Measurements from ENCODE around the gene IL2.

DNA sequence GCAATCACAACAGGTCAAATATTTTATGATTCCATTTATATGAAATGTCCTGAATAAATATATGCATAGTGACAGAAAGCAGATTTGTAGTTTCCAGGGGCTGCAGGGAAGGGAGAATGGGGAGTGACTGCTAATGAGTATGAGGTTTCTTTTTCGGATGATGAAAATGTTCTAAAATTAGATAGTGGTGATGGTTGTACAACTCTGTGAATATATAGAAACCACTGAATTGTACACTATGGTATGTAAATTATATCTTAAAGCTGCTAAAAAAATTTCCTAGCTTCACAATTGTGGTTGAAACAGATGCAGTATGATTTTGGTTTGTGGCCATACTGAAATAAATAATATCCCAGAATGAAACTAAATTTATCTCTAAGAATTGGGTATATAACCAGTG lies 12.9 kb upstream of the IL2 start:
- TF ChIP-seq, protein P1, sequence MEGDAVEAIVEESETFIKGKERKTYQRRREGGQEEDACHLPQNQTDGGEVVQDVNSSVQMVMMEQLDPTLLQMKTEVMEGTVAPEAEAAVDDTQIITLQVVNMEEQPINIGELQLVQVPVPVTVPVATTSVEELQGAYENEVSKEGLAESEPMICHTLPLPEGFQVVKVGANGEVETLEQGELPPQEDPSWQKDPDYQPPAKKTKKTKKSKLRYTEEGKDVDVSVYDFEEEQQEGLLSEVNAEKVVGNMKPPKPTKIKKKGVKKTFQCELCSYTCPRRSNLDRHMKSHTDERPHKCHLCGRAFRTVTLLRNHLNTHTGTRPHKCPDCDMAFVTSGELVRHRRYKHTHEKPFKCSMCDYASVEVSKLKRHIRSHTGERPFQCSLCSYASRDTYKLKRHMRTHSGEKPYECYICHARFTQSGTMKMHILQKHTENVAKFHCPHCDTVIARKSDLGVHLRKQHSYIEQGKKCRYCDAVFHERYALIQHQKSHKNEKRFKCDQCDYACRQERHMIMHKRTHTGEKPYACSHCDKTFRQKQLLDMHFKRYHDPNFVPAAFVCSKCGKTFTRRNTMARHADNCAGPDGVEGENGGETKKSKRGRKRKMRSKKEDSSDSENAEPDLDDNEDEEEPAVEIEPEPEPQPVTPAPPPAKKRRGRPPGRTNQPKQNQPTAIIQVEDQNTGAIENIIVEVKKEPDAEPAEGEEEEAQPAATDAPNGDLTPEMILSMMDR (IDR thresholded peaks at IDR 0.05; ENCODE audit: low read depth, low read length, poor library complexity, severe bottlenecking) = no peak
- TF ChIP-seq EZH2phosphoT487 (IDR thresholded peaks at IDR 0.05; ENCODE audit: borderline replicate concordance, low read length) = no peak

Data from DOHH2 (cell line).